K562 (cell line): Measurements from ENCODE around the gene TNFRSF13B. TPM values are rescaled to one million over a fixed set of nuclear protein-coding genes. Genes with fewer than 3 reads are reported as not detected.
A peak's percentile ranks its signal among the peaks of the same experiment; 100 is the strongest.

Experiments
- ATAC-seq: fragments of 200-7000 bp; cut with Tn5 transposase; 3 replicates; pipeline ENCODE4 v1.9.1; 2020; ENCODE audit warnings: moderate library complexity
- BruUV-seq: library from RNA; stranded (reverse); fragments of 400-500 nt; replicated peaks from 2 replicates; lab custom pipeline; 2021; lab: Mats Ljungman, UMichigan
- CTCF ChIA-PET: fragments of 300-600 bp; formaldehyde crosslinking; extraction: SDS; loops from one replicate; lab custom pipeline; 2021; ENCODE audit warnings: low intra/inter-chr PET ratio; lab: Yijun Ruan, JAX
- POLR2A ChIA-PET: fragments of 300-600, 350-650 bp; sonication (Branson Sonifier 250); formaldehyde crosslinking; extraction: SDS; loops from one replicate; lab custom pipeline; 2021; ENCODE audit warnings: antibody characterized with exemption, inconsistent platforms; lab: Yijun Ruan, JAX
- DNase-seq, 4 experiments: peaks; one replicate each; pipeline versions ENCODE4 v3.0.0 to v3.0.0-alpha.2; 2011 to 2018; ENCODE audit warnings: low spot score in 3 of 4, mixed read lengths in 3 of 4; ENCODE audit errors: extremely low read depth in 1 of 4
- FAIRE-seq: peaks from 2 replicates; lab custom pipeline; 2011; peaks lifted over from hg19 to GRCh38; lab: Jason Lieb, UNC
- H2AFZ ChIP-seq: 2 replicates; pipeline ENCODE4 v1.6.0; 2011; ENCODE audit warnings: low read depth, low read length, control low read depth, inconsistent platforms
- H3K27ac ChIP-seq: fragments of 200-600 bp; 3 replicates; pipeline ENCODE4 v1.8.0; 2011; ENCODE audit warnings: low read depth, mild to moderate bottlenecking, control low read depth, inconsistent platforms, low read length, moderate library complexity, mixed read lengths; ENCODE audit errors: extremely low read depth
- H3K27me3 ChIP-seq, 2 experiments: fragments of 300-600 bp in 1 of 2; 2 replicates in 1 of 2; 3 replicates in 1 of 2; pipeline versions ENCODE4 v1.6.0 to v1.8.0; 2011; ENCODE audit warnings: inconsistent platforms in 2 of 2, low read length in 2 of 2, mild to moderate bottlenecking in 1 of 2, mixed read lengths in 1 of 2, moderate library complexity in 1 of 2; ENCODE audit not compliant: control insufficient read depth in 2 of 2, insufficient read depth in 2 of 2
- H3K36me3 ChIP-seq: fragments of 300-600 bp; 3 replicates; pipeline ENCODE4 v1.8.0; 2011; ENCODE audit warnings: mild to moderate bottlenecking, low read length, inconsistent platforms; ENCODE audit not compliant: control insufficient read depth, insufficient read depth
- H3K4me1 ChIP-seq, 2 experiments: fragments of 200-600 bp in 1 of 2; replicated peaks in 1 of 2; 2 replicates in 1 of 2; 3 replicates in 1 of 2; pipeline versions ENCODE4 v1.5.1 to v1.8.0; 2011; ENCODE audit warnings: inconsistent platforms in 2 of 2, low read length in 2 of 2, mild to moderate bottlenecking in 1 of 2, mixed read lengths in 1 of 2, moderate library complexity in 1 of 2; ENCODE audit not compliant: control insufficient read depth in 2 of 2, insufficient read depth in 2 of 2
- H3K4me2 ChIP-seq: 2 replicates; pipeline ENCODE4 v1.6.1; 2011; ENCODE audit warnings: low read length, control low read depth, inconsistent platforms, mixed read lengths; ENCODE audit not compliant: insufficient read depth
- H3K4me3 ChIP-seq: fragments of 200-600 bp; sonication (generic), shearing (Covaris generic); 2 replicates; pipeline ENCODE4 v1.5.1; 2016; ENCODE audit warnings: control low read depth, inconsistent platforms
- H3K79me2 ChIP-seq: fragments of 200-600 bp; 3 replicates; pipeline ENCODE4 v1.8.0; 2011; ENCODE audit warnings: low read length, inconsistent platforms; ENCODE audit not compliant: control insufficient read depth, insufficient read depth
- H3K9ac ChIP-seq, 2 experiments: 2 replicates each; pipeline versions ENCODE4 v1.6.0 to v1.6.1; 2011; ENCODE audit warnings: low read depth in 2 of 2, low read length in 2 of 2, control low read depth in 1 of 2, inconsistent platforms in 1 of 2, mild to moderate bottlenecking in 1 of 2, mixed read lengths in 1 of 2; ENCODE audit not compliant: insufficient read depth in 1 of 2
- H3K9me1 ChIP-seq: one replicate; pipeline ENCODE4 v1.6.0; 2011; ENCODE audit warnings: inconsistent platforms, mild to moderate bottlenecking, low read length, moderate library complexity; ENCODE audit not compliant: control insufficient read depth, insufficient read depth
- H3K9me3 ChIP-seq: replicated peaks from 2 replicates; pipeline ENCODE4 v1.5.1; 2011; ENCODE audit warnings: low read depth, low read length, inconsistent platforms; ENCODE audit not compliant: control insufficient read depth, insufficient read depth
- H4K20me1 ChIP-seq: replicated peaks from 2 replicates; pipeline ENCODE4 v1.6.1; 2011; ENCODE audit warnings: low read length, inconsistent platforms, mixed read lengths; ENCODE audit not compliant: control insufficient read depth, insufficient read depth
- GATAD2A ChIP-seq: fragments of 450-650 bp; IDR thresholded peaks from 2 replicates; pipeline ENCODE4 v1.6.1; 2017
- NR3C1 ChIP-seq: sonication (generic); formaldehyde crosslinking; IDR thresholded peaks from 2 replicates; pipeline ENCODE4 v1.8.1; 2022; ENCODE audit warnings: missing genetic modification reagents
- ZNF311 ChIP-seq: fragments of 250-450 bp; sonication (Bioruptor Pico); IDR thresholded peaks from 2 replicates; pipeline ENCODE4 v1.4.0; 2020; ENCODE audit warnings: mild to moderate bottlenecking, moderate library complexity
- WGBS: fragments of 100-300 bp; shearing (Covaris generic); methylation state at CpG from one replicate; pipeline ENCODE4 v1.1.6; 2016; ENCODE audit warnings: low coverage, mixed read lengths; ENCODE audit not compliant: insufficient coverage; ENCODE audit errors: missing lambda C conversion rate; 5-methylcytosine and 5-hydroxymethylcytosine counted together
- in situ Hi-C: fragments of 300-500 bp; cut with MboI; formaldehyde crosslinking; loops from 4 replicates; pipeline ENCODE4 v1.15.0; 2018; ENCODE audit warnings: inconsistent platforms, mixed read lengths
- intact Hi-C: fragments of 100-400 bp; cut with micrococcal nuclease; formaldehyde crosslinking; loops from 2 replicates; pipeline ENCODE4 v1.14.2; 2022
- polyA plus RNA-seq, 8 experiments: library from polyadenylated mRNA; depleted of rRNA in 4 of 8; stranded (reverse) in 5 of 8; unstranded in 3 of 8; fragments of >200 nt; fragmentation: Nextera tagmentation in 2 of 8; fragmentation: Illumina TruSeq in 1 of 8; extraction: Ambion mirVana in 2 of 8; extraction: Trizol in 1 of 8; gene quantifications; 2 replicates each; pipeline versions ENCODE4 v1.2.1 to v1.2.3, GENCODE V29; 2011 to 2014; ENCODE audit warnings: inconsistent platforms in 1 of 8, missing spikeins in 1 of 8
- total RNA-seq, 7 experiments: library from RNA; depleted of rRNA in 6 of 7; stranded (reverse); fragments of >200 nt in 6 of 7; fragmentation: Illumina TruSeq in 2 of 7; extraction: Trizol in 2 of 7; gene quantifications; 2 replicates each; pipeline versions ENCODE4 v1.2.1 to v1.2.3, GENCODE V29; 2011 to 2021; ENCODE audit warnings: low replicate concordance in 1 of 7
- TF ChIP-seq, protein P1 (sequence below), 3 experiments: IDR thresholded peaks in 2 of 3; conservative IDR thresholded peaks in 1 of 3; 2 replicates each; pipeline ENCODE4 v1.5.1; 2011 to 2012; ENCODE audit warnings: low read length in 3 of 3, mild to moderate bottlenecking in 3 of 3, control low read depth in 2 of 3, improper control_type of control experiment in 1 of 3, inconsistent platforms in 1 of 3, low read depth in 1 of 3, mixed read lengths in 1 of 3, moderate library complexity in 1 of 3; ENCODE audit not compliant: insufficient read depth in 2 of 3

TNFRSF13B gene
- total and polyA plus RNA-seq, 9 of the 15 experiments (the other 6 are each of a cell fraction or from before 2014, with no cell fraction given): not detected

DNA sequence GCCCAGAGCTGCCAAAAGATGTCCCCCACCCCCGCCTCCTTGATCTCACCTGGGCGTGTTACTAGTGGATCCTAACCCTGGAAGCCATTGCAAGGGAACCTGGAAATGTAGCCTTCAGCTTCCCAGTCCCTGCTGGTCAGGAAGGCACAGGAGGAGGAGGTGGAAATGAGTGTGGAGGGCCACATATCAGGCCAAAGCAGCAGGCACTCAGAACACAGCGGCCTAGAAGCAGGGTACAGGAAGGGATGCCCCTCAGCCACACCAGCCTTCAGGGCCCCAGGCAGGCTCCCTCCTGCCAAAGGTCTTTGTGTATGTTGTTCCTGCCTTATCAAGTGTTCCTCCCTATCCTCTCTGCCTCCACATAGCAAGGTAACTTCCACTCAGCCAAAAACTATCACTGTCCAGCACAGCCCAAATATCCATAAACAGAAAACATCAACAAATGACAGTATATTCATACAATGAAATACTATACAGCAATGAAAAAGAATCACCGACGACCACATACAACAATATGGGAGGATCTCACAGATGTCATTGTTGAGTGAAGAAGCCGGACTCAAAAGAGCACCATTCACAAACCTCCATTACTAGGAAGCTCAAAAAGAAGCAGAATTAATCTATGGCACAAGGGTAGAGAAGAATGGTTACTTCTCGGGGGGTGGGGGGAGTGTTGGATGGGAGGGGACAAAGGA lies 28.2 kb upstream of the TNFRSF13B start:
- H3K9me1 ChIP-seq: no peaks in the 10 kb centered on the region
- H3K36me3 ChIP-seq: no peaks in the 10 kb centered on the region
- no TSS peak for BruUV-seq
- H3K4me2 ChIP-seq: no peak overlapping the region
- H3K9ac ChIP-seq: no peak overlapping the region
- no peak for FAIRE-seq
- ATAC-seq: no peak
- no peaks in the 10 kb centered on the region for H3K9me3 ChIP-seq
- POLR2A ChIA-PET: no interaction called here
- in situ Hi-C loops: loop anchor here (10.0 to 25.0 kb wide), 2 partner anchors 125 to 637 kb away; no protein-coding TSS in a partner anchor
- intact Hi-C loops: loop anchor here (5.0 kb wide), 1 partner anchor 142 kb away; no protein-coding TSS in a partner anchor
- no peaks in the 10 kb centered on the region for H4K20me1 ChIP-seq
- no peak for DNase-seq
- TF ChIP-seq ZNF311 (no peak), GATAD2A (no peak)
- TF ChIP-seq, all 486 proteins: peak for 0
- peaks cover 0 to 5% of the 10 kb centered on the region in 2 experiments; a peak in 1 of 5 replicates for H3K27me3 ChIP-seq
- no peak overlapping the region for H2AFZ ChIP-seq
- CTCF ChIA-PET: no interaction called here
- no peak overlapping the region for H3K4me3 ChIP-seq
- 0% methylated on average over 6 of the region's 7 CpGs for WGBS
- no peaks in the 10 kb centered on the region for H3K79me2 ChIP-seq
- peaks cover 0 to 11% of the 10 kb centered on the region in 2 experiments; a peak in 2 of 5 replicates for H3K4me1 ChIP-seq
- no peak overlapping the region for H3K27ac ChIP-seq

DNA sequence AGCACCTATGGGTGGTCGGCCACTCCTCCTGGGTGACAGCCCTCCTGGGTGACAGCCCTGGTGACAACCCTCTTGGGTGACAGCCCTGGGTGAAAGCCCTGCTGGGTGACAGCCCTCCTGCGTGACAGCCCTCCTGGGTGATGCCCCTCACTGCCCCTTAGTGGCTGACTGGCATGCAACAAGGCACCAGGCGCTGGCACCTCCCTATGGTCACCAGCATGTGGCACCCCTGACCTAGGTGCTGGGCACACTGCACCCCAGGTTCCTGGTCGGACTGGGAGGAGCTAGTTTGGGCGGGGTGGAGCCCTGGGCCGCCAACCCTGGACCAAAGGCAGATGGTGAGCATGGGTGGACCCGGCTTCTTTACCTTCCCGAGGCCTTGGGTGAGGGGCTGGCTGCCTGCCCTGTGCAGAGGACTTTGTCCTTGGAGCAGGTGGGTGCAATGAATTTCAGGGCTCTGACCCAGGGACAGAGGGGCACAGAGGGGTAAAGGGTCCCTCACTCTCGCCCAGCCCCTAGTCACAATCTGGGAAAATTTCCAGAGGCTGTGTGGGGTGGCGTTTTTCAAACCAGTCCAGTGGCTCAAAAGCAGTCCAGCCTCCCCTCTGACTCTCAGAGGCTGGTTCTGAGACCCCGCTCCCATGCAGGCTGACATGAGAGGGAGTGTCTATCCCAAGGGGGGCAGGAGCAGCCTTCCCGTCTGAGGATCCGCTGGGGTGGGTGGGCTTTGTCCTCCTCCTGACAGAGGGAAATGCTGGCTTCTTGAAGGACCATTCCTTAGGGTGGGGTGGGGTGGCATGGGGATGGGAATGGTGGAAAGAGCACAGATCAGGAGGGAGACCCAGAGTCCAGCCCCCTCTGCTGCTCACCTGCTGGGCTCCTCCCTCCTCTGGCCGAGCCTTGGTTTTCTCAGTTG lies 25.9 kb upstream of the TNFRSF13B start:
- ChIA-PET POLR2A (no interaction called here), CTCF (interaction anchor here (0.7 kb wide), 1 partner anchor 82 kb away, joined by 3 read pairs; no protein-coding TSS in a partner anchor)
- 9% methylated on average over 12 of the region's 14 CpGs for WGBS
- ATAC-seq: no peak
- no TSS peak for BruUV-seq
- intact Hi-C loops: no loop called here
- no peaks in the 10 kb centered on the region for H4K20me1 ChIP-seq
- H3K27me3 ChIP-seq: no peaks in the 10 kb centered on the region; a peak in 2 of 5 replicates
- no peak overlapping the region for H3K4me3 ChIP-seq
- H2AFZ ChIP-seq: no peak overlapping the region
- no peak overlapping the region for H3K27ac ChIP-seq
- no peak overlapping the region for H3K4me2 ChIP-seq
- no peak for DNase-seq
- TF ChIP-seq, protein P1, sequence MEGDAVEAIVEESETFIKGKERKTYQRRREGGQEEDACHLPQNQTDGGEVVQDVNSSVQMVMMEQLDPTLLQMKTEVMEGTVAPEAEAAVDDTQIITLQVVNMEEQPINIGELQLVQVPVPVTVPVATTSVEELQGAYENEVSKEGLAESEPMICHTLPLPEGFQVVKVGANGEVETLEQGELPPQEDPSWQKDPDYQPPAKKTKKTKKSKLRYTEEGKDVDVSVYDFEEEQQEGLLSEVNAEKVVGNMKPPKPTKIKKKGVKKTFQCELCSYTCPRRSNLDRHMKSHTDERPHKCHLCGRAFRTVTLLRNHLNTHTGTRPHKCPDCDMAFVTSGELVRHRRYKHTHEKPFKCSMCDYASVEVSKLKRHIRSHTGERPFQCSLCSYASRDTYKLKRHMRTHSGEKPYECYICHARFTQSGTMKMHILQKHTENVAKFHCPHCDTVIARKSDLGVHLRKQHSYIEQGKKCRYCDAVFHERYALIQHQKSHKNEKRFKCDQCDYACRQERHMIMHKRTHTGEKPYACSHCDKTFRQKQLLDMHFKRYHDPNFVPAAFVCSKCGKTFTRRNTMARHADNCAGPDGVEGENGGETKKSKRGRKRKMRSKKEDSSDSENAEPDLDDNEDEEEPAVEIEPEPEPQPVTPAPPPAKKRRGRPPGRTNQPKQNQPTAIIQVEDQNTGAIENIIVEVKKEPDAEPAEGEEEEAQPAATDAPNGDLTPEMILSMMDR (IDR thresholded peaks at IDR 0.05 in 2 of 3, conservative IDR thresholded peaks at IDR 0.05 in 1 of 3; ENCODE audit: insufficient read depth in 2 of 3, low read depth in 1 of 3, low read length in 3 of 3): peak in 1 of 3 experiments; percentile 23; a peak in 1 of 6 replicates
- TF ChIP-seq NR3C1: no peak
- TF ChIP-seq, all 486 proteins: peak for 1
- in situ Hi-C loops: loop anchor here (25.0 kb wide), 1 partner anchor 640 kb away; no protein-coding TSS in a partner anchor
- H3K9ac ChIP-seq: no peak overlapping the region
- peaks cover 0 to 11% of the 10 kb centered on the region in 2 experiments; a peak in 2 of 5 replicates for H3K4me1 ChIP-seq
- no peaks in the 10 kb centered on the region for H3K79me2 ChIP-seq
- H3K36me3 ChIP-seq: no peaks in the 10 kb centered on the region
- no peaks in the 10 kb centered on the region for H3K9me3 ChIP-seq
- FAIRE-seq: no peak
- H3K9me1 ChIP-seq: no peaks in the 10 kb centered on the region
